ENCODE results near the gene ITIH3. TPM values are rescaled to one million over a fixed set of nuclear protein-coding genes. Genes with fewer than 3 reads are reported as not detected.

ITIH3 gene
- total RNA-seq (1 to 10 TPM in 1 of 4 donors, under 1 TPM in 2, not detected in 1; 0.14 to 2.3 (median 0.36) TPM), polyA plus RNA-seq (under 1 TPM in 1 of 3 donors, not detected in 2; 0.95 TPM)

- Histone ChIP-seq H3K9me3 (no peaks in the 10 kb centered on the region), H3K4me1 (no peaks in the 10 kb centered on the region), H3K36me3 (no peaks in the 10 kb centered on the region), H3K27ac (no peak within 1 kb of the TSS), H3K27me3 (no peaks in the 10 kb centered on the region), H3K4me3 (no peak within 1 kb of the TSS)
- intact Hi-C loops (cut with DNase I): no loop called here
- WGBS, 2 donors: 83 to 87% methylated on average over 10 of the region's 10 CpGs
- TF ChIP-seq EP300 (IDR thresholded peaks at IDR 0.05): no peak
- TF ChIP-seq CTCF (IDR thresholded peaks at IDR 0.05): no peak
- no peak for TF ChIP-seq POLR2AphosphoS5 (IDR thresholded peaks at IDR 0.05)
- TF ChIP-seq POLR2A (IDR thresholded peaks at IDR 0.05): no peak
- no peak for DNase-seq
Measured at GRCh38 chr3:52794612-52795099, at the start of gene ITIH3. TSS of gene ITIH3 (plus strand) at chr3:52794796. CDS start at chr3:52794804, 8 bp downstream.

- Histone ChIP-seq H3K36me3 (peaks cover 36 to 95% (median 42%) of the 10 kb centered on the region in 4 donors), H3K27me3 (no peaks in the 10 kb centered on the region), H3K27ac (no peak overlapping the region), H3K9me3 (no peaks in the 10 kb centered on the region), H3K4me1 (no peaks in the 10 kb centered on the region), H3K4me3 (no peak overlapping the region)
- DNase-seq: no peak
- TF ChIP-seq POLR2AphosphoS5 (IDR thresholded peaks at IDR 0.05) (no peak), CTCF (IDR thresholded peaks at IDR 0.05) (no peak), POLR2A (IDR thresholded peaks at IDR 0.05) (no peak), EP300 (IDR thresholded peaks at IDR 0.05) (no peak)
- intact Hi-C loops (cut with DNase I): no loop called here
- WGBS, 2 donors: 88 to 92% methylated on average over 3 of the region's 3 CpGs
Measured at GRCh38 chr3:52752045-52752660, 42.4 kb upstream of the ITIH3 start.

- Histone ChIP-seq H3K36me3 (peaks cover 24 to 93% (median 38%) of the 10 kb centered on the region in 4 donors), H3K4me3 (no peak overlapping the region), H3K27ac (no peak overlapping the region), H3K27me3 (no peaks in the 10 kb centered on the region), H3K4me1 (no peaks in the 10 kb centered on the region), H3K9me3 (no peaks in the 10 kb centered on the region)
- DNase-seq: no peak
- 95 to 97% methylated on average over 4 of the region's 4 CpGs for WGBS, 2 donors
- intact Hi-C loops (cut with DNase I): no loop called here
- TF ChIP-seq EP300 (IDR thresholded peaks at IDR 0.05) (no peak), POLR2A (IDR thresholded peaks at IDR 0.05) (no peak), POLR2AphosphoS5 (IDR thresholded peaks at IDR 0.05) (no peak), CTCF (IDR thresholded peaks at IDR 0.05) (no peak)
Measured at GRCh38 chr3:52754373-52754772, 40.2 kb upstream of the ITIH3 start.

- intact Hi-C loops (cut with DNase I): no loop called here
- Histone ChIP-seq H3K27ac (no peak overlapping the region), H3K36me3 (peaks cover 13 to 93% (median 25%) of the 10 kb centered on the region in 4 donors), H3K9me3 (no peaks in the 10 kb centered on the region), H3K4me1 (no peaks in the 10 kb centered on the region), H3K4me3 (no peak overlapping the region), H3K27me3 (no peaks in the 10 kb centered on the region)
- WGBS, 2 donors: 96% methylated on average over 1 of the region's 1 CpG
- TF ChIP-seq EP300 (IDR thresholded peaks at IDR 0.05) (no peak), POLR2A (IDR thresholded peaks at IDR 0.05) (no peak), POLR2AphosphoS5 (IDR thresholded peaks at IDR 0.05) (no peak), CTCF (IDR thresholded peaks at IDR 0.05) (no peak)
- DNase-seq: no peak
Measured at GRCh38 chr3:52756141-52756540, 38.5 kb upstream of the ITIH3 start.

Data from sigmoid colon (tissue), 7 donors.